Subcutaneous abdominal adipose tissue (tissue), 5 donors: ENCODE results near the gene GJA3.
A peak's percentile ranks its signal among the peaks of the same experiment; 100 is the strongest.

Source experiments
- H3K27ac ChIP-seq: one replicate; pipeline ENCODE4 v1.7.0; 2013; ENCODE audit warnings: low read depth, mild to moderate bottlenecking, inconsistent platforms, low read length, moderate library complexity
- H3K27me3 ChIP-seq, 5 donors: one replicate each; pipeline ENCODE4 v1.7.0; 2013; ENCODE audit warnings: low read length in 5 of 5, inconsistent platforms in 1 of 5; ENCODE audit not compliant: control insufficient read depth in 5 of 5, insufficient read depth in 4 of 5
- H3K36me3 ChIP-seq, 5 donors: one replicate each; pipeline ENCODE4 v1.7.0; 2013; ENCODE audit warnings: low read length in 5 of 5; ENCODE audit not compliant: control insufficient read depth in 5 of 5, insufficient read depth in 5 of 5
- H3K4me1 ChIP-seq, 5 donors: one replicate each; pipeline ENCODE4 v1.7.0; 2013; ENCODE audit warnings: low read length in 5 of 5, mild to moderate bottlenecking in 3 of 5, moderate library complexity in 1 of 5; ENCODE audit not compliant: control insufficient read depth in 5 of 5, insufficient read depth in 5 of 5
- H3K4me3 ChIP-seq, 5 donors: one replicate each; pipeline ENCODE4 v1.7.0; 2013; ENCODE audit warnings: low read length in 5 of 5, low read depth in 1 of 5
- H3K9ac ChIP-seq, 5 donors: one replicate each; pipeline ENCODE4 v1.7.0; 2013; ENCODE audit warnings: low read length in 5 of 5, mild to moderate bottlenecking in 4 of 5, moderate library complexity in 3 of 5
- H3K9me3 ChIP-seq, 5 donors: one replicate each; pipeline ENCODE4 v1.7.0; 2013; ENCODE audit warnings: low read length in 5 of 5; ENCODE audit not compliant: control insufficient read depth in 5 of 5
- donor health status: healthy.
- donor health status: healthy.
- donor health status: healthy.
- donor health status: healthy.
- donor health status: healthy.

GJA3 gene

GRCh38 chr13:20182231-20182846 is 21.5 kb upstream of the GJA3 start:
- Histone ChIP-seq H3K27me3 (peaks cover 13 to 28% (median 23%) of the 10 kb centered on the region in 5 donors), H3K4me1 (peaks cover 0 to 5% (median 2%) of the 10 kb centered on the region in 5 donors), H3K9me3 (no peaks in the 10 kb centered on the region), H3K36me3 (no peaks in the 10 kb centered on the region), H3K4me3 (no peak overlapping the region), H3K27ac (no peak overlapping the region), H3K9ac (no peak overlapping the region)

GRCh38 chr13:20181188-20181587 is 20.3 kb upstream of the GJA3 start:
- Histone ChIP-seq H3K9me3 (no peaks in the 10 kb centered on the region), H3K27ac (no peak overlapping the region), H3K4me1 (peaks cover 0 to 7% (median 3%) of the 10 kb centered on the region in 5 donors), H3K27me3 (peaks cover 14 to 37% (median 30%) of the 10 kb centered on the region in 5 donors), H3K9ac (no peak overlapping the region), H3K4me3 (no peak overlapping the region), H3K36me3 (no peaks in the 10 kb centered on the region)

DNA sequence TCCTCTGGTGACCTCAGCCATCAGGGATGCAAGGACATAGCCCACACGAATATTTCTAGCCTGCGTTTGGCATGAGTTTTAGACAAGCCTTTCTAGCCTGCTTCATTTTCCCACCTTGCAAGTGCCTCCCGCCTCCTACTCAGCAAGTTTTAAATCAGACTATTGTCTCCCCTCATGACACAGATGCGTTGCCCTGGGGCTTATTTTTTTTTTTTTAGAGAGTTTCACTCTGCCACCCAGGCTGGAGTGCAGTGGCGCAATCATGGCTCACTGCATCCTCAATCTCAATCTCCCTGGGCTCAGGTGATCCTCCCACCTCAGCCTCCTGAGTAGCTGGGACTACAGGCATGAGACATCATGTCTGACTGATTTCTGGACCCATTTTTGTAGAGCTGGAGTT is 17.3 kb upstream of the GJA3 start:
- Histone ChIP-seq H3K4me1 (peaks cover 0 to 15% (median 11%) of the 10 kb centered on the region in 5 donors), H3K9ac (no peak overlapping the region), H3K36me3 (no peaks in the 10 kb centered on the region), H3K27me3 (peaks cover 14 to 40% (median 25%) of the 10 kb centered on the region in 5 donors), H3K9me3 (no peaks in the 10 kb centered on the region), H3K27ac (no peak overlapping the region), H3K4me3 (no peak overlapping the region)

GRCh38 chr13:20177049-20177831 is 16.4 kb upstream of the GJA3 start:
- peaks cover 0 to 15% (median 11%) of the 10 kb centered on the region in 5 donors for H3K4me1 ChIP-seq

GRCh38 chr13:20175907-20176652 is 15.2 kb upstream of the GJA3 start:
- no peaks in the 10 kb centered on the region for H3K36me3 ChIP-seq
- H3K27ac ChIP-seq: no peak overlapping the region
- H3K9me3 ChIP-seq: no peaks in the 10 kb centered on the region
- H3K4me3 ChIP-seq: no peak overlapping the region
- H3K27me3 ChIP-seq: peaks cover 14 to 40% (median 24%) of the 10 kb centered on the region in 5 donors
- no peak overlapping the region for H3K9ac ChIP-seq
- peaks cover 0 to 15% (median 11%) of the 10 kb centered on the region in 5 donors for H3K4me1 ChIP-seq

More at GRCh38 chr13:20177049-20177831, 16.4 kb upstream of the GJA3 start:
- Histone ChIP-seq H3K4me3 (peak overlapping the region in 1 of 5 donors; percentile 36), H3K9ac (no peak overlapping the region), H3K27ac (no peak overlapping the region), H3K36me3 (no peaks in the 10 kb centered on the region), H3K9me3 (no peaks in the 10 kb centered on the region), H3K27me3 (peaks cover 14 to 40% (median 25%) of the 10 kb centered on the region in 5 donors)

DNA sequence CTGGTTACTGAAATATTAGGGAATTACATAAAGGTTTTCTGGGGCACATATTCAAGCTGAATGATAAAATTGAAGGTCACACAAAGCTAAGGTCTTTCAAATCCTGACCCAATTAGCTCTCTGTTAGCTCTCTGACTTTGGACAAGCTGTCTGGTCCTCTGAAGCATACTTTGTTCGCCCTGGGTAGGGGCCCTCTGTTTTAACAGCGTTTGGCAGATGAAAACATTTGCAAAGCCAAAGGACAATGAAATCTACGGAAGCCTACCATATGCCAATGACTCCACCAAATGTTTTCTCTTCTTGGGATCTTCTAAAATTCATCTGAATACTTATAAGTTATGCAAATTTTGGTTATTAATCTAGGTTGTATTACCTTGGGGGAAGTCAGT is 14.5 kb upstream of the GJA3 start:
- H3K36me3 ChIP-seq: no peaks in the 10 kb centered on the region
- H3K9me3 ChIP-seq: no peaks in the 10 kb centered on the region
- no peak overlapping the region for H3K27ac ChIP-seq
- peaks cover 14 to 40% (median 23%) of the 10 kb centered on the region in 5 donors for H3K27me3 ChIP-seq
- H3K4me3 ChIP-seq: peak overlapping the region in 3 of 5 donors; percentile 28 to 58 (median 50)
- peaks cover 0 to 15% (median 11%) of the 10 kb centered on the region in 5 donors for H3K4me1 ChIP-seq
- H3K9ac ChIP-seq: no peak overlapping the region

DNA sequence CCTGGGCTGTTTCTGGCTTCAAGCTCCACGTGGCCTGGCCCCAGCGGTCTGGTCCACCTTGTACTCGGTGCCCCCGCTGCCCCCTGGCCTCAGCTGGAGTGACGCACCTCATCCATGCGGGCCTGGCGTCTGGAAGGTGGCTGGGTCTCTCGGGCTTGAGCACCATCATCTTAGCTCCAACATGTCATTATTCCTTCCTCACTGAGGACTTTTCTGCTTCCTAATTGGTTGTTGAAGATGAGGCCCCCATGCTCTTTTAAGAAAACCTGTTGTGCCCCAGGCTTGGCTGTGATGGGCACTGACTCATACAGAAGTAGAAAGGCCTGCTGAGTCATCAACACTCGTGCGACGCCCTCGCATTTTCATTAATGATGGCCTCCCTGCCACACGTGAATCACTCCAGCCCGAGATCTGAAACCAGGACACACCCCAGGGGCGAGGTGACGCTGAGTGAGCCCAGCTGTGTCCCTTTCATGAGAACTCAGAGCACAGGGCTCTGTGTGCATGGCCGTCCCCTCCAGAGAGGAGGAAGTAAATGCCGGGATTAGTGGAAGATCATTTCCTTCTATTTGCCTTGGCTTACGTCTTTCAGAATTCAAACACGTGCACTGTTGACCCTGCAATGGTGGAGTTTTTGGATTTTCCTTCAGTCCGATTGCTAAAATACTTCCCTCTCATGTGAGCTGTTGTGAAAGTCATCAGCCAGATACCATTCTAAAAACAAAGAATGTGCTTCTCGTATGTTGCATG is 14.0 kb upstream of the GJA3 start:
- Histone ChIP-seq H3K9ac (no peak overlapping the region), H3K4me3 (peak overlapping the region in 4 of 5 donors; percentile 19 to 58 (median 39)), H3K4me1 (peaks cover 0 to 15% (median 11%) of the 10 kb centered on the region in 5 donors), H3K36me3 (no peaks in the 10 kb centered on the region), H3K27ac (no peak overlapping the region), H3K9me3 (no peaks in the 10 kb centered on the region), H3K27me3 (peaks cover 12 to 46% (median 23%) of the 10 kb centered on the region in 5 donors)

DNA sequence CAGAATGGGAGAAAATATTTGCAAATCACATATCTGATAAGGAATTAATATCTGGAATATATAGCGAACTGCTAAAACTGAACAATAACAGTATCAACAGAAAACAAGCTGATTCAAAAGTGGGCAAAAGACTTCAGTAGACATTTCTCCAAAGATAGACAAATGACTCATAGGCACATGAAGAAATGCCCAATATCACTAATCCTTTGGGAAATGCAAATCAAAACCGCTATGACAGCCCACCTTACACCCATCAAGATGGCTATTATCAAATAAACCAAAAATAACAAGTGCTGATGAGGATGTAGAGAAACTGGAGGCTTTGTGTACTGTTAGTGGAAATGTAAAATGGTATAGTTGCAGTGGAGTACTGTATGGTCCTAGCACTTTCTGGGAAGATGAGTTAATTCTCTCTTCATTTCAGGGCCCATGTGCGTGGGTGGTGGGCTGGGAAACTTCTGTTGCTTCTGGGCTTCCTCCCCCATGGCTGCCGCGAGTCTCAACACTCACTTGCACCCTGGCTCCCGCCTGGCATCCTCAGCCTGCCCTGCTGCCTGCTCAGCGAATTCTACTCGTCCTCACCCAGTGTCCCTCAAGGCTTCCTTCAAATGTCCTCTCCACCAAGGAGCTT is 12.4 kb upstream of the GJA3 start:
- Histone ChIP-seq H3K9me3 (no peaks in the 10 kb centered on the region), H3K27ac (no peak overlapping the region), H3K27me3 (peaks cover 7 to 40% (median 13%) of the 10 kb centered on the region in 5 donors), H3K4me1 (peaks cover 0 to 15% (median 11%) of the 10 kb centered on the region in 5 donors), H3K9ac (no peak overlapping the region), H3K36me3 (no peaks in the 10 kb centered on the region), H3K4me3 (no peak overlapping the region)

DNA sequence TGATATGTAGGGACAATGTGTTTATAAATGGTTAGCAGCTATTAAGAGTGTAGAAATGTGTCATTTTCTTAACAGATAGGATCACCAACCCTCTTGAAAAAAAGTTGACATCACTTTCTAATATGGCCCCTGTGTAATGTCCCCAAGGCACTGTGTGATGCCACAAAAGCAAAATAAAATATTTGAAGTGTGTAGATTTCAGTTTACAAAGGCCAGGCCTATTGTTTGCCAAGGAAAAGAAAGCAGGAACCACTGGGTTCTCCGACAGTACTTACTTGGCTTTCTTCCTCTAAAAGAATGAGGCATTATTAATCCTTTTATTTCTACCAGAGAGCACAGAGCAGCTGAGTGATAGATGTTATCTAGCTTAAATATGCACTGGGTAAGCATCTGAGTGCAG is 10.5 kb upstream of the GJA3 start:
- H3K27me3 ChIP-seq: peaks cover 0 to 24% (median 10%) of the 10 kb centered on the region in 5 donors
- peaks cover 0 to 8% (median 8%) of the 10 kb centered on the region in 5 donors for H3K4me1 ChIP-seq
- H3K9me3 ChIP-seq: no peaks in the 10 kb centered on the region
- no peak overlapping the region for H3K27ac ChIP-seq
- H3K4me3 ChIP-seq: no peak overlapping the region
- no peaks in the 10 kb centered on the region for H3K36me3 ChIP-seq
- H3K9ac ChIP-seq: no peak overlapping the region
